Liver (tissue), 3 donors: ENCODE data around the gene RPS5.

Source experiments
- EGR1 ChIP-seq, 2 donors: IDR thresholded peaks; 2 replicates each; pipeline ENCODE4 v1.6.1; 2016 to 2018; ENCODE audit warnings: antibody characterized with exemption in 2 of 2, low read depth in 2 of 2
- FOXA1 ChIP-seq: IDR thresholded peaks from 2 replicates; pipeline ENCODE4 v1.6.1; 2016; ENCODE audit warnings: antibody characterized with exemption
- GABPA ChIP-seq, 2 donors: IDR thresholded peaks in 1 of 2; conservative IDR thresholded peaks in 1 of 2; 2 replicates each; pipeline ENCODE4 v1.6.1; 2016; ENCODE audit warnings: antibody characterized with exemption in 2 of 2, mild to moderate bottlenecking in 1 of 2, moderate library complexity in 1 of 2
- HNF4A ChIP-seq, 2 donors: conservative IDR thresholded peaks; 2 replicates each; pipeline ENCODE4 v1.6.1; 2016; ENCODE audit warnings: antibody characterized with exemption in 2 of 2, mild to moderate bottlenecking in 2 of 2
- RXRA ChIP-seq, 2 donors: IDR thresholded peaks; 2 replicates each; pipeline ENCODE4 v1.6.1; 2017 to 2018; ENCODE audit warnings: antibody characterized with exemption in 2 of 2, mild to moderate bottlenecking in 1 of 2
- TAF1 ChIP-seq: conservative IDR thresholded peaks from 2 replicates; pipeline ENCODE4 v1.6.1; 2016; ENCODE audit warnings: antibody characterized with exemption, mild to moderate bottlenecking
- TF ChIP-seq, protein P1 (sequence below): IDR thresholded peaks from 2 replicates; pipeline ENCODE4 v1.6.1; 2016; ENCODE audit warnings: antibody characterized with exemption
- TF ChIP-seq, protein P2 (sequence below): fragments of 150-350 bp; IDR thresholded peaks from 2 replicates; pipeline ENCODE4 v1.5.1; 2017; ENCODE audit warnings: improper control_type of control experiment, low read depth, low read length; ENCODE audit not compliant: missing input control
- donor health status: healthy.
- donor health status: healthy.

DNA sequence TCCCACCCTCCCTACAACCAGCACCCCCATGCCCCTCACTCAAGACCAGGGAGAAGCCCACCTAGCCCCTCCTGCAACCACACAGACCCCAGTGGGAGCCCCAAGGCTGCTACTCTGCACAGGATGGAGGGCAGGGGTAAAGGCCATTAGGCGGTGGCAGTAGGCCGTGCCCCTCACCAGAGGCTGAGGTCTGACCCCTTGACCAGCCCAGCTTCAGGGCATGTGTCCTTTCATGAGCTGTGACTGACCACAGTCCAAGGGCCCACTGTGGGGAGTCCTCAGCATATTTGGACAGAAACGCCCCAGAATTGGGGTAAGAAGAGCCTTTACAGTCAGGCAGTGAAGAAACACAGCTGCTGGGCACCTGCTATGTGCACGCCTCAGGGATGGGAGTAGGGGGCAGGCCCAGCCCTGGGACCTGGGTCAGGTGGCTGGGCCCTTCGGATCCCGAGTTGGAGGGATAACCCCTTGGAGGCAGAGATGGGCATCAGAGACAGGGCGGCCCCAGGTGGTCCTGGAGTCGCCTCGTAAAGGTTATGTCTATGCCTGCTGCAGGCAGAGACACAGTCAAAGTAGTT lies 1.7 kb upstream of the RPS5 start:
- TF ChIP-seq TAF1 (no peak), GABPA (IDR thresholded peaks at IDR 0.05 in 1 of 2, conservative IDR thresholded peaks at IDR 0.05 in 1 of 2) (no peak), RXRA (IDR thresholded peaks at IDR 0.05) (no peak), FOXA1 (no peak), HNF4A (conservative IDR thresholded peaks at IDR 0.05) (no peak), EGR1 (IDR thresholded peaks at IDR 0.05; ENCODE audit: low read depth in 2 of 2) (no peak)
- TF ChIP-seq, protein P1, sequence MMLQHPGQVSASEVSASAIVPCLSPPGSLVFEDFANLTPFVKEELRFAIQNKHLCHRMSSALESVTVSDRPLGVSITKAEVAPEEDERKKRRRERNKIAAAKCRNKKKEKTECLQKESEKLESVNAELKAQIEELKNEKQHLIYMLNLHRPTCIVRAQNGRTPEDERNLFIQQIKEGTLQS: no peak
- TF ChIP-seq, protein P2, sequence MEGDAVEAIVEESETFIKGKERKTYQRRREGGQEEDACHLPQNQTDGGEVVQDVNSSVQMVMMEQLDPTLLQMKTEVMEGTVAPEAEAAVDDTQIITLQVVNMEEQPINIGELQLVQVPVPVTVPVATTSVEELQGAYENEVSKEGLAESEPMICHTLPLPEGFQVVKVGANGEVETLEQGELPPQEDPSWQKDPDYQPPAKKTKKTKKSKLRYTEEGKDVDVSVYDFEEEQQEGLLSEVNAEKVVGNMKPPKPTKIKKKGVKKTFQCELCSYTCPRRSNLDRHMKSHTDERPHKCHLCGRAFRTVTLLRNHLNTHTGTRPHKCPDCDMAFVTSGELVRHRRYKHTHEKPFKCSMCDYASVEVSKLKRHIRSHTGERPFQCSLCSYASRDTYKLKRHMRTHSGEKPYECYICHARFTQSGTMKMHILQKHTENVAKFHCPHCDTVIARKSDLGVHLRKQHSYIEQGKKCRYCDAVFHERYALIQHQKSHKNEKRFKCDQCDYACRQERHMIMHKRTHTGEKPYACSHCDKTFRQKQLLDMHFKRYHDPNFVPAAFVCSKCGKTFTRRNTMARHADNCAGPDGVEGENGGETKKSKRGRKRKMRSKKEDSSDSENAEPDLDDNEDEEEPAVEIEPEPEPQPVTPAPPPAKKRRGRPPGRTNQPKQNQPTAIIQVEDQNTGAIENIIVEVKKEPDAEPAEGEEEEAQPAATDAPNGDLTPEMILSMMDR: no peak
